ENCODE measurements around the gene TACSTD2. TPM values are rescaled to one million over a fixed set of nuclear protein-coding genes. Genes with fewer than 3 reads are reported as not detected.
A peak's percentile ranks its signal among the peaks of the same experiment; 100 is the strongest.
"Not testable (repeated sequence)": the region's sequence is repeated elsewhere in the genome, so short reads cannot be mapped to it uniquely, and the experiment has no call there.

TACSTD2 gene
- total and polyA plus RNA-seq, 2 of the 4 experiments (the other 2 are of a cell fraction), result not detected

GRCh38 chr1:58583496-58583895, 6.4 kb upstream of the TACSTD2 start:
- ATAC-seq (ENCODE audit: low read depth) (no peak), DNase-seq (no peak)
- TF ChIP-seq MAZ (IDR thresholded peaks at IDR 0.05; ENCODE audit: borderline replicate concordance, low read depth, low read length) (no peak), RAD21 (IDR thresholded peaks at IDR 0.05; ENCODE audit: low read length) (no peak), MXI1 (IDR thresholded peaks at IDR 0.05; ENCODE audit: borderline replicate concordance, low read depth, low read length) (no peak), SMC3 (IDR thresholded peaks at IDR 0.05; ENCODE audit: low read depth, low read length) (no peak), ELK1 (IDR thresholded peaks at IDR 0.05; ENCODE audit: borderline replicate concordance, low read depth, low read length) (no peak), BHLHE40 (IDR thresholded peaks at IDR 0.05; ENCODE audit: low read depth, low read length) (no peak), RFX5 (IDR thresholded peaks at IDR 0.05; ENCODE audit: low read depth, low read length) (no peak), NFE2L2 (IDR thresholded peaks at IDR 0.05; ENCODE audit: low read depth, low read length) (no peak)
- no peak overlapping the region for H3K4me2 ChIP-seq (ENCODE audit: low read depth, low read length)
- H3K4me1 ChIP-seq (ENCODE audit: control insufficient read depth, insufficient read depth, low read length), result peaks cover 22% of the 10 kb centered on the region
- H3K36me3 ChIP-seq (ENCODE audit: control insufficient read depth, insufficient read depth, low read length), result no peaks in the 10 kb centered on the region
- H4K20me1 ChIP-seq (ENCODE audit: insufficient read depth, low read length), result no peaks in the 10 kb centered on the region
- H3K27me3 ChIP-seq (ENCODE audit: control insufficient read depth, insufficient read depth, low read length), result no peaks in the 10 kb centered on the region
- peak overlapping the region; percentile 34 for H3K4ac ChIP-seq (ENCODE audit: low read depth, low read length)
- peak overlapping the region; percentile 88 for H2BK120ac ChIP-seq (ENCODE audit: low read depth, low read length)
- peak overlapping the region; percentile 33; the same call in 1 of the 2 replicates for H4K91ac ChIP-seq (ENCODE audit: insufficient read depth, low read depth, low read length)
- ChIA-PET POLR2A (ENCODE audit: unreplicated experiment) (no interaction called here), CTCF (interaction anchor here (1.1 kb wide), 1 partner anchor 12 kb away, joined by 3 read pairs; no protein-coding TSS in a partner anchor)
- dilution Hi-C loops (cut with HindIII; ENCODE audit: low sequenced_read_pairs, unreplicated experiment), result no loop called here
- H4K8ac ChIP-seq (ENCODE audit: low read depth in 2 of 2, low read length in 2 of 2), result peak overlapping the region; percentile 36 to 58; a peak in 2 of 4 replicates
- peak overlapping the region; percentile 75; the same call in 1 of the 2 replicates for H3K18ac ChIP-seq (ENCODE audit: low read depth, low read length)
- peak overlapping the region; percentile 21; the same call in 1 of the 2 replicates for H4K5ac ChIP-seq (ENCODE audit: low read depth, low read length)
- H3K9me3 ChIP-seq (ENCODE audit: control insufficient read depth, insufficient read depth, low read length), result no peaks in the 10 kb centered on the region
- peak overlapping the region; percentile 23 for H2BK5ac ChIP-seq (ENCODE audit: low read depth, low read length, poor library complexity, severe bottlenecking)
- no peak overlapping the region for H3K4me3 ChIP-seq (ENCODE audit: insufficient read depth, low read depth, low read length)
- intact Hi-C loops (cut with micrococcal nuclease), result no loop called here
- H3K79me1 ChIP-seq (ENCODE audit: low read depth in 1 of 2, low read length in 2 of 2), result no peaks in the 10 kb centered on the region
- H3K14ac ChIP-seq (replicated peaks; ENCODE audit: low read depth, low read length), result peak overlapping the region; percentile 78
- H3K56ac ChIP-seq (ENCODE audit: extremely low read depth, insufficient read depth, low read length), result 0 out of 2 replicates have a peak overlapping the region, but pooled peaks have one; percentile 24
- no CpG with 5 or more reads among the region's 1 CpG for WGBS, 2 experiments (ENCODE audit: extremely low coverage in 2 of 2, insufficient read length in 1 of 2)
- H2BK15ac ChIP-seq (ENCODE audit: low read depth, low read length), result peak overlapping the region; percentile 56; the same call in 1 of the 3 replicates
- no peak overlapping the region for H2AK9ac ChIP-seq (replicated peaks; ENCODE audit: low read depth, low read length, poor library complexity)
- no peak overlapping the region for H3K9ac ChIP-seq (ENCODE audit: low read depth, low read length)
- BruUV-seq (replicated peaks), result no TSS peak
- peak overlapping the region; percentile 46; the same call in 1 of the 2 replicates for H3K23ac ChIP-seq (ENCODE audit: low read depth, low read length)
- peak overlapping the region; percentile 85 for H2BK20ac ChIP-seq (ENCODE audit: low read depth, low read length)
- H2AFZ ChIP-seq (replicated peaks; ENCODE audit: low read length, poor library complexity), result peak overlapping the region; percentile 57
- H2AK5ac ChIP-seq (ENCODE audit: low read depth, low read length), result peak overlapping the region; percentile 56; the same call in 1 of the 2 replicates
- in situ Hi-C loops (cut with MboI; ENCODE audit: low sequenced_read_pairs), result no loop called here
- peaks cover 19% of the 10 kb centered on the region for H3K9me1 ChIP-seq (ENCODE audit: insufficient read depth, low read length)
- peak overlapping the region; percentile 20; the same call in 1 of the 2 replicates for H3K27ac ChIP-seq (ENCODE audit: insufficient read depth, low read length)

- H3K79me1 ChIP-seq (ENCODE audit: low read depth in 1 of 2, low read length in 2 of 2); H2AK5ac ChIP-seq (ENCODE audit: low read depth, low read length); H2BK120ac ChIP-seq (ENCODE audit: low read depth, low read length); in situ Hi-C loops (cut with MboI; ENCODE audit: low sequenced_read_pairs); H3K36me3 ChIP-seq (ENCODE audit: control insufficient read depth, insufficient read depth, low read length); H4K91ac ChIP-seq (ENCODE audit: insufficient read depth, low read depth, low read length); H2BK20ac ChIP-seq (ENCODE audit: low read depth, low read length); dilution Hi-C loops (cut with HindIII; ENCODE audit: low sequenced_read_pairs, unreplicated experiment); H4K5ac ChIP-seq (ENCODE audit: low read depth, low read length); H3K23ac ChIP-seq (ENCODE audit: low read depth, low read length); H4K20me1 ChIP-seq (ENCODE audit: insufficient read depth, low read length); H2AK9ac ChIP-seq (replicated peaks; ENCODE audit: low read depth, low read length, poor library complexity); H4K8ac ChIP-seq (ENCODE audit: low read depth in 2 of 2, low read length in 2 of 2); H3K9me3 ChIP-seq (ENCODE audit: control insufficient read depth, insufficient read depth, low read length); H3K14ac ChIP-seq (replicated peaks; ENCODE audit: low read depth, low read length); ATAC-seq (ENCODE audit: low read depth); CTCF ChIA-PET; H3K4ac ChIP-seq (ENCODE audit: low read depth, low read length); H3K9ac ChIP-seq (ENCODE audit: low read depth, low read length); H3K27ac ChIP-seq (ENCODE audit: insufficient read depth, low read length); H3K4me3 ChIP-seq (ENCODE audit: insufficient read depth, low read depth, low read length); H2AFZ ChIP-seq (replicated peaks; ENCODE audit: low read length, poor library complexity); POLR2A ChIA-PET (ENCODE audit: unreplicated experiment); BruUV-seq (replicated peaks); H2BK15ac ChIP-seq (ENCODE audit: low read depth, low read length); DNase-seq; H2BK5ac ChIP-seq (ENCODE audit: low read depth, low read length, poor library complexity, severe bottlenecking); intact Hi-C loops (cut with micrococcal nuclease); H3K18ac ChIP-seq (ENCODE audit: low read depth, low read length); H3K4me2 ChIP-seq (ENCODE audit: low read depth, low read length); H3K56ac ChIP-seq (ENCODE audit: extremely low read depth, insufficient read depth, low read length): not testable (repeated sequence)
- peaks cover 22% of the 10 kb centered on the region for H3K4me1 ChIP-seq (ENCODE audit: control insufficient read depth, insufficient read depth, low read length)
- peaks cover 11% of the 10 kb centered on the region for H3K27me3 ChIP-seq (ENCODE audit: control insufficient read depth, insufficient read depth, low read length)
- H3K9me1 ChIP-seq (ENCODE audit: insufficient read depth, low read length), result peaks cover 19% of the 10 kb centered on the region
- WGBS, 2 experiments (ENCODE audit: extremely low coverage in 2 of 2, insufficient read length in 1 of 2), result no CpG with 5 or more reads among the region's 1 CpG
Measured at GRCh38 chr1:58582143-58582542, 5.1 kb upstream of the TACSTD2 start.

Data from IMR-90 (cell line).